IMR-90 (cell line): ENCODE results near the gene FAXDC2. TPM values are rescaled to one million over a fixed set of nuclear protein-coding genes. Genes with fewer than 3 reads are reported as not detected.

Experiments
- ATAC-seq: fragments of 200-7000 bp; cut with Tn5 transposase; 2 replicates; pipeline ENCODE4 v1.9.1; 2020; ENCODE audit warnings: low read depth, mild to moderate bottlenecking, moderate library complexity
- BruUV-seq: library from RNA; stranded (reverse); fragments of 400-500 nt; replicated peaks from 2 replicates; lab custom pipeline; 2021; lab: Mats Ljungman, UMichigan
- CTCF ChIA-PET: fragments of 300-600 bp; formaldehyde crosslinking; extraction: SDS; loops from one replicate; lab custom pipeline; 2021; ENCODE audit warnings: antibody characterized with exemption; lab: Yijun Ruan, JAX
- POLR2A ChIA-PET: fragments of 300-600 bp; sonication (Branson Sonifier 250); formaldehyde crosslinking; loops from one replicate; lab custom pipeline; 2022; ENCODE audit warnings: antibody characterized with exemption; ENCODE audit not compliant: unreplicated experiment; lab: Charles Lee
- DNase-seq: peaks from one replicate; pipeline ENCODE4 v3.0.0; 2013
- H2AFZ ChIP-seq: replicated peaks from 2 replicates; pipeline ENCODE3; 2013; ENCODE audit warnings: low read length, mild to moderate bottlenecking; ENCODE audit not compliant: poor library complexity
- H2AK5ac ChIP-seq: 2 replicates; pipeline ENCODE4 v1.6.1; 2013; ENCODE audit warnings: low read depth, low read length, inconsistent platforms
- H2AK9ac ChIP-seq: replicated peaks from 2 replicates; pipeline ENCODE3; 2013; ENCODE audit warnings: mild to moderate bottlenecking, low read depth, low read length, moderate library complexity; ENCODE audit not compliant: poor library complexity
- H2BK120ac ChIP-seq: 2 replicates; pipeline ENCODE4 v1.6.1; 2013; ENCODE audit warnings: low read depth, low read length, inconsistent platforms
- H2BK15ac ChIP-seq: 3 replicates; pipeline ENCODE4 v1.6.1; 2013; ENCODE audit warnings: low read depth, low read length, inconsistent platforms
- H2BK20ac ChIP-seq: 2 replicates; pipeline ENCODE4 v1.6.1; 2013; ENCODE audit warnings: low read depth, mild to moderate bottlenecking, inconsistent platforms, low read length, moderate library complexity
- H2BK5ac ChIP-seq: 2 replicates; pipeline ENCODE4 v1.6.1; 2013; ENCODE audit warnings: mild to moderate bottlenecking, low read depth, low read length, inconsistent platforms; ENCODE audit not compliant: poor library complexity, severe bottlenecking
- H3K14ac ChIP-seq: replicated peaks from 2 replicates; pipeline ENCODE4 v1.6.1; 2013; ENCODE audit warnings: low read depth, low read length, inconsistent platforms
- H3K18ac ChIP-seq: 2 replicates; pipeline ENCODE4 v1.6.1; 2013; ENCODE audit warnings: low read depth, low read length, control low read depth
- H3K23ac ChIP-seq: 2 replicates; pipeline ENCODE4 v1.6.1; 2013; ENCODE audit warnings: low read depth, low read length, inconsistent platforms
- H3K27ac ChIP-seq: 2 replicates; pipeline ENCODE4 v1.5.1; 2013; ENCODE audit warnings: mild to moderate bottlenecking, control low read depth, low read length; ENCODE audit not compliant: insufficient read depth
- H3K27me3 ChIP-seq: 2 replicates; pipeline ENCODE4 v1.6.1; 2013; ENCODE audit warnings: low read length; ENCODE audit not compliant: control insufficient read depth, insufficient read depth
- H3K36me3 ChIP-seq: 2 replicates; pipeline ENCODE4 v1.6.1; 2013; ENCODE audit warnings: low read length, mixed read lengths; ENCODE audit not compliant: control insufficient read depth, insufficient read depth
- H3K4ac ChIP-seq: 2 replicates; pipeline ENCODE4 v1.6.1; 2013; ENCODE audit warnings: low read depth, low read length, inconsistent platforms
- H3K4me1 ChIP-seq: 2 replicates; pipeline ENCODE4 v1.6.1; 2013; ENCODE audit warnings: low read length, mixed read lengths; ENCODE audit not compliant: control insufficient read depth, insufficient read depth
- H3K4me2 ChIP-seq: 2 replicates; pipeline ENCODE4 v1.6.1; 2013; ENCODE audit warnings: low read depth, mild to moderate bottlenecking, control low read depth, low read length, moderate library complexity
- H3K4me3 ChIP-seq: 2 replicates; pipeline ENCODE4 v1.5.1; 2013; ENCODE audit warnings: low read depth, mild to moderate bottlenecking, control low read depth, low read length, moderate library complexity; ENCODE audit not compliant: insufficient read depth
- H3K56ac ChIP-seq: 2 replicates; pipeline ENCODE4 v1.6.1; 2013; ENCODE audit warnings: low read length, inconsistent platforms; ENCODE audit not compliant: insufficient read depth; ENCODE audit errors: extremely low read depth
- H3K79me1 ChIP-seq, 2 experiments: 2 replicates each; pipeline ENCODE4 v1.6.1; 2013; ENCODE audit warnings: low read length in 2 of 2, inconsistent platforms in 1 of 2, low read depth in 1 of 2
- H3K9ac ChIP-seq: 2 replicates; pipeline ENCODE4 v1.6.1; 2013; ENCODE audit warnings: low read depth, low read length, control low read depth
- H3K9me1 ChIP-seq: 2 replicates; pipeline ENCODE4 v1.6.1; 2013; ENCODE audit warnings: low read length, inconsistent platforms; ENCODE audit not compliant: insufficient read depth
- H3K9me3 ChIP-seq: 2 replicates; pipeline ENCODE4 v1.6.1; 2013; ENCODE audit warnings: low read length; ENCODE audit not compliant: control insufficient read depth, insufficient read depth
- H4K20me1 ChIP-seq: 2 replicates; pipeline ENCODE4 v1.6.1; 2013; ENCODE audit warnings: low read length, inconsistent platforms; ENCODE audit not compliant: insufficient read depth
- H4K5ac ChIP-seq: 2 replicates; pipeline ENCODE4 v1.6.1; 2013; ENCODE audit warnings: mild to moderate bottlenecking, low read depth, low read length, control low read depth
- H4K8ac ChIP-seq, 2 experiments: 2 replicates each; pipeline ENCODE4 v1.6.1; 2013; ENCODE audit warnings: low read depth in 2 of 2, low read length in 2 of 2, control low read depth in 1 of 2, inconsistent platforms in 1 of 2
- H4K91ac ChIP-seq: 2 replicates; pipeline ENCODE4 v1.6.1; 2013; ENCODE audit warnings: low read depth, low read length, inconsistent platforms; ENCODE audit not compliant: insufficient read depth
- CEBPB ChIP-seq: IDR thresholded peaks from 2 replicates; pipeline ENCODE4 v1.6.1; 2012; ENCODE audit warnings: low read depth, low read length, improper control_type of control experiment
- MAZ ChIP-seq: IDR thresholded peaks from 2 replicates; pipeline ENCODE4 v1.6.1; 2012; ENCODE audit warnings: low read depth, mild to moderate bottlenecking, low read length, improper control_type of control experiment, moderate library complexity, borderline replicate concordance
- NFE2L2 ChIP-seq: fragments of 150-350 bp; IDR thresholded peaks from 2 replicates; pipeline ENCODE4 v1.6.1; 2016; ENCODE audit warnings: low read depth, mild to moderate bottlenecking, low read length
- WGBS, 2 experiments: methylation state at CpG; one replicate each; pipeline versions ENCODE4 v1.1.5 to v1.1.7; 2013; ENCODE audit warnings: missing lambda C conversion rate in 2 of 2; ENCODE audit not compliant: insufficient read length in 1 of 2; ENCODE audit errors: extremely low coverage in 2 of 2; 5-methylcytosine and 5-hydroxymethylcytosine counted together
- dilution Hi-C: fragments of 300-500 bp; cut with HindIII; formaldehyde crosslinking; loops from one replicate; pipeline ENCODE4 v1.14.3; 2018; ENCODE audit warnings: low sequenced_read_pairs; ENCODE audit not compliant: unreplicated experiment
- in situ Hi-C: fragments of 300-500 bp; cut with MboI; formaldehyde crosslinking; loops from 3 replicates; pipeline ENCODE4 v1.14.3; 2019; ENCODE audit warnings: low sequenced_read_pairs, inconsistent platforms, mixed read lengths
- intact Hi-C: fragments of 100-400 bp; cut with micrococcal nuclease; formaldehyde crosslinking; loops from 2 replicates; pipeline ENCODE4 v1.10.0; 2022
- polyA plus RNA-seq, 3 experiments: library from polyadenylated mRNA; depleted of rRNA; stranded (reverse); fragments of >200 nt; gene quantifications; 2 replicates each; pipeline ENCODE4 v1.2.3, GENCODE V29; 2012; ENCODE audit warnings: low replicate concordance in 1 of 3
- total RNA-seq: library from RNA; depleted of rRNA; stranded (reverse); fragments of >200 nt; gene quantifications from 2 replicates; pipeline ENCODE4 v1.2.3, GENCODE V29; 2012

The FAXDC2 gene
- total and polyA plus RNA-seq, 2 of the 4 experiments (the other 2 are of a cell fraction): 4.3 to 8.9 TPM

- Histone ChIP-seq H3K36me3 (peaks cover 2% of the 10 kb centered on the region; the same call in 1 of the 2 replicates), H3K4me1 (no peaks in the 10 kb centered on the region; the same call in 1 of the 2 replicates), H3K56ac (no peak overlapping the region), H4K8ac (no peak overlapping the region), H3K4me3 (no peak overlapping the region), H3K14ac (no peak overlapping the region), H4K5ac (no peak overlapping the region), H2AK5ac (no peak overlapping the region), H2BK120ac (no peak overlapping the region), H3K27me3 (no peaks in the 10 kb centered on the region), H4K20me1 (no peaks in the 10 kb centered on the region; the same call in 1 of the 2 replicates), H3K4ac (no peak overlapping the region), H4K91ac (no peak overlapping the region), H3K9me3 (no peaks in the 10 kb centered on the region), H2BK20ac (no peak overlapping the region), H3K79me1 (no peaks in the 10 kb centered on the region), H2AK9ac (no peak overlapping the region), H3K9ac (no peak overlapping the region), H3K18ac (no peak overlapping the region), H2AFZ (no peak overlapping the region), H2BK15ac (no peak overlapping the region), H3K23ac (no peak overlapping the region), H3K4me2 (no peak overlapping the region), H3K27ac (no peak overlapping the region), H3K9me1 (0 out of 2 replicates have a peak, but pooled peaks cover 1% of the 10 kb centered on the region), H2BK5ac (no peak overlapping the region)
- ChIA-PET POLR2A (no interaction called here), CTCF (interaction anchor here (1.7 kb wide), 1 partner anchor 8 kb away, joined by 4 read pairs; no protein-coding TSS in a partner anchor)
- dilution Hi-C loops: no loop called here
- no peak for ATAC-seq
- no peak for DNase-seq
- in situ Hi-C loops: no loop called here
- intact Hi-C loops: no loop called here
- BruUV-seq: no TSS peak
- WGBS, 2 experiments: no CpG with 5 or more reads among the region's 5 CpGs
- TF ChIP-seq MAZ (no peak), CEBPB (no peak), NFE2L2 (no peak)
Observed at GRCh38 chr5:154844809-154845208, 5.6 kb downstream of the FAXDC2 start.
